ENCODE data around the gene PRIM2. TPM values are rescaled to one million over a fixed set of nuclear protein-coding genes. Genes with fewer than 3 reads are reported as not detected.
A peak's percentile ranks its signal among the peaks of the same experiment; 100 is the strongest.
"Not testable (repeated sequence)": the region's sequence is repeated elsewhere in the genome, so short reads cannot be mapped to it uniquely, and the experiment has no call there.

The PRIM2 gene
- total and polyA plus RNA-seq, 8 donors: 11.2 to 18.8 (median 14.8) TPM

- no peaks in the 10 kb centered on the region for H3K4me1 ChIP-seq
- DNase-seq (no peak), ATAC-seq (no peak)
- H3K4me3 ChIP-seq: no peak overlapping the region
- no peaks in the 10 kb centered on the region for H3K27me3 ChIP-seq
- no peaks in the 10 kb centered on the region for H3K36me3 ChIP-seq
- intact Hi-C loops (cut with DNase I): no loop called here
- H3K9me3 ChIP-seq: no peaks in the 10 kb centered on the region
- no peak for TF ChIP-seq CTCF (IDR thresholded peaks at IDR 0.05)
- H3K27ac ChIP-seq: no peak overlapping the region
Measured at GRCh38 chr6:57278570-57278969, 38.9 kb upstream of the PRIM2 start.

- H3K9me3 ChIP-seq: no peaks in the 10 kb centered on the region
- no peaks in the 10 kb centered on the region for H3K27me3 ChIP-seq
- intact Hi-C loops (cut with DNase I): no loop called here
- H3K27ac ChIP-seq: no peak overlapping the region
- TF ChIP-seq CTCF (IDR thresholded peaks at IDR 0.05): no peak
- DNase-seq (no peak), ATAC-seq (no peak)
- no peaks in the 10 kb centered on the region for H3K36me3 ChIP-seq
- no peak overlapping the region for H3K4me3 ChIP-seq
- H3K4me1 ChIP-seq: no peaks in the 10 kb centered on the region
Measured at GRCh38 chr6:57279013-57279412, 38.4 kb upstream of the PRIM2 start.

DNA sequence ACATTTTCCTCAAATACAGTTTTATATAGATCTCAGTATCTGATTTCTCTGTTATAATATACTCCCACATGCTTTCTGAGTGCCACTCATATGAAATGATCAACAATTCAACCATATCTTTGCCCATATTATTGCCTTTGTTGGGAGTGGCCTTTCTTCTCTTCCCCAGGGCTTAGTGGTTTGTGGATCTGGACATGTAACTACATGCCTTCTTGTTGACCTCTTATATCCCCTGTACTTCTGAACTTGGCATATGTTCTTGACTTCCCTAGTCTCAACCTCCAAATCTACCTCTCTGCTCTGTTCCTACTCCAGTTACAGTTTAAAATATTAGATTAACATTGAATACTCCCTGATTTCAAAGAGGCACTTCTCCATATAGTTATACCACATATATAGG, 34.3 kb upstream of the PRIM2 start:
- Histone ChIP-seq H3K27me3 (no peaks in the 10 kb centered on the region), H3K4me1 (no peaks in the 10 kb centered on the region), H3K27ac (no peak overlapping the region), H3K9me3 (no peaks in the 10 kb centered on the region), H3K4me3 (no peak overlapping the region), H3K36me3 (no peaks in the 10 kb centered on the region)
- ATAC-seq (no peak), DNase-seq (no peak)
- intact Hi-C loops (cut with DNase I): no loop called here
- TF ChIP-seq CTCF (IDR thresholded peaks at IDR 0.05): no peak

- no peak for DNase-seq
- no peaks in the 10 kb centered on the region for H3K27me3 ChIP-seq
- no peak overlapping the region for H3K27ac ChIP-seq
- ATAC-seq: no peak
- no peaks in the 10 kb centered on the region for H3K9me3 ChIP-seq
- no peak for TF ChIP-seq CTCF (IDR thresholded peaks at IDR 0.05)
- intact Hi-C loops (cut with DNase I): no loop called here
- H3K4me1 ChIP-seq: no peaks in the 10 kb centered on the region
- no peaks in the 10 kb centered on the region for H3K36me3 ChIP-seq
- H3K4me3 ChIP-seq: no peak overlapping the region
Measured at GRCh38 chr6:57283911-57284455, 33.4 kb upstream of the PRIM2 start.

- H3K27ac ChIP-seq; H3K36me3 ChIP-seq; H3K9me3 ChIP-seq; DNase-seq; H3K4me3 ChIP-seq; intact Hi-C loops (cut with DNase I); H3K4me1 ChIP-seq; H3K27me3 ChIP-seq: not testable (repeated sequence)
- ATAC-seq: peak; percentile 57
Measured at GRCh38 chr6:57288136-57288535, 29.3 kb upstream of the PRIM2 start.

- H3K27me3 ChIP-seq; intact Hi-C loops (cut with DNase I); ATAC-seq; H3K36me3 ChIP-seq; H3K4me3 ChIP-seq; H3K9me3 ChIP-seq; H3K4me1 ChIP-seq; H3K27ac ChIP-seq; DNase-seq: not testable (repeated sequence)
Measured at GRCh38 chr6:57293472-57293871, 24.0 kb upstream of the PRIM2 start.
